Measurements from ENCODE around the gene SPATS2L.

Gene SPATS2L

DNA sequence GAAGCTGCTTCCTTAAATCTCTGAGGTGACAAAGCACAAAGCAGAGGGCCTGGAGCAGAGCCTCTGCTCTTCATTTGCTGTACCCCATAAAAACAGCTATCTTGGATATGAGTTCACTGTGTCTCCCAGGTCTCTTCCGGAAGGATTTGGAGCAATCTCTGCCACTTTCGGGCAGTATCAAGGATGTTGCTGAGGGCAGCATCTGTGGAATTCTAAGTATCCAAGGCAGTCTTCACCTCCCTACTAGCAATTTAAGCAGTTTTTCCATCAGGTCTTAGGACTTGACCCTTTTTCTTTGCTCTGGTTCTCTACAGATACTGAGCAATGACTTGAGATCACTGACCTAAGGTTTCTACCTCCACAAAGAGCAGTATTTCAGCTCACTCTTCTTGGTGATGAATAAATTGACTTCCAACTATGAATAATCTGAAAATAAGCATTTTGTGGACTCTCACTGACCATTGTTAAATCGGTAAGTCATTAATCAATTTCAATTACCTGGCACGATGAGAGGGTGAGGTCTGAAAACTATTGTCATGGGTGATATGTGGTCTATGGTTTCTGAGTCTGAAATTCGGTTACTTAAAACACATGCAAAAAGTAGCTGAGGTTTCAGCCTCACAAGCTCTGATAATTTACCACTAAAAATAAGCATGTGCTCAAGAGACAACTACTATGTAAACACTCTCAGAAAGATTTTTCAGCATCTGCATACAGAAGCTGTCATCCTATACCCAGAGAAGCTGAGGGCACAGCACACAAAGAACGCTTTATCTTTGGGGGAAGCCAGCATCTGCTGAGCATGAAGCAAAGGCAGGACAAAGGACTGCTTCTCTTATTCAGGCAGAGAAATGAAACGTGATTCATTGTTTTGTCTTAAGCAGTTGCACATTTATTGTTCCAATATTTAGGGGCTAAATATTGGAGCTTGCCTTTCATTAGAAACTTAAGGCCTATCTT lies 32.1 kb upstream of the SPATS2L start:
- POLR2A ChIA-PET = no interaction called here

More for the DNA sequence above, 32.1 kb upstream of the SPATS2L start:
- no peaks in the 10 kb centered on the region for H3K4me1 ChIP-seq (ENCODE audit: control insufficient read depth, insufficient read depth, low read length)
- CTCF ChIA-PET = no interaction called here
- no peak for TF ChIP-seq ZNF114 (tag by site-specific recombination; IDR thresholded peaks at IDR 0.05)
- no peak for TF ChIP-seq ZNF473 (tag by site-specific recombination; IDR thresholded peaks at IDR 0.05)
- no peak for TF ChIP-seq ZNF174 (tag by site-specific recombination; IDR thresholded peaks at IDR 0.05)
- TF ChIP-seq ZNF626 (tag by site-specific recombination; IDR thresholded peaks at IDR 0.05) = no peak
- no peak for TF ChIP-seq ZNF169 (tag by site-specific recombination; IDR thresholded peaks at IDR 0.05)
- TF ChIP-seq ZNF529 (tag by site-specific recombination; IDR thresholded peaks at IDR 0.05; ENCODE audit: insufficient replicate concordance) = no peak
- TF ChIP-seq ZNF184 (tag by site-specific recombination; IDR thresholded peaks at IDR 0.05) = no peak
- TF ChIP-seq ZNF211 (tag by site-specific recombination; IDR thresholded peaks at IDR 0.05; ENCODE audit: low read depth) = no peak
- no peak for TF ChIP-seq KLF10 (tag by site-specific recombination; IDR thresholded peaks at IDR 0.05)
- TF ChIP-seq HIC1 (tag by site-specific recombination; IDR thresholded peaks at IDR 0.05) = no peak
- no peak for TF ChIP-seq ZSCAN18 (tag by site-specific recombination; IDR thresholded peaks at IDR 0.05)
- TF ChIP-seq ZNF501 (tag by site-specific recombination; IDR thresholded peaks at IDR 0.05) = no peak
- TF ChIP-seq SETDB1 (IDR thresholded peaks at IDR 0.05; ENCODE audit: insufficient read length, low read length) = no peak
- no peak for TF ChIP-seq ZFHX2 (tag by site-specific recombination; conservative IDR thresholded peaks at IDR 0.05)
- TF ChIP-seq, protein P1, sequence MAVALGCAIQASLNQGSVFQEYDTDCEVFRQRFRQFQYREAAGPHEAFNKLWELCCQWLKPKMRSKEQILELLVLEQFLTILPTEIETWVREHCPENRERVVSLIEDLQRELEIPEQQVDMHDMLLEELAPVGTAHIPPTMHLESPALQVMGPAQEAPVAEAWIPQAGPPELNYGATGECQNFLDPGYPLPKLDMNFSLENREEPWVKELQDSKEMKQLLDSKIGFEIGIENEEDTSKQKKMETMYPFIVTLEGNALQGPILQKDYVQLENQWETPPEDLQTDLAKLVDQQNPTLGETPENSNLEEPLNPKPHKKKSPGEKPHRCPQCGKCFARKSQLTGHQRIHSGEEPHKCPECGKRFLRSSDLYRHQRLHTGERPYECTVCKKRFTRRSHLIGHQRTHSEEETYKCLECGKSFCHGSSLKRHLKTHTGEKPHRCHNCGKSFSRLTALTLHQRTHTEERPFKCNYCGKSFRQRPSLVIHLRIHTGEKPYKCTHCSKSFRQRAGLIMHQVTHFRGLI (tag by site-specific recombination; IDR thresholded peaks at IDR 0.05) = no peak
- no peak for TF ChIP-seq ZNF645 (tag by site-specific recombination; IDR thresholded peaks at IDR 0.05)
- no peak for TF ChIP-seq ZNF302 (tag by site-specific recombination; IDR thresholded peaks at IDR 0.05; ENCODE audit: low read depth)
- TF ChIP-seq, protein P2, sequence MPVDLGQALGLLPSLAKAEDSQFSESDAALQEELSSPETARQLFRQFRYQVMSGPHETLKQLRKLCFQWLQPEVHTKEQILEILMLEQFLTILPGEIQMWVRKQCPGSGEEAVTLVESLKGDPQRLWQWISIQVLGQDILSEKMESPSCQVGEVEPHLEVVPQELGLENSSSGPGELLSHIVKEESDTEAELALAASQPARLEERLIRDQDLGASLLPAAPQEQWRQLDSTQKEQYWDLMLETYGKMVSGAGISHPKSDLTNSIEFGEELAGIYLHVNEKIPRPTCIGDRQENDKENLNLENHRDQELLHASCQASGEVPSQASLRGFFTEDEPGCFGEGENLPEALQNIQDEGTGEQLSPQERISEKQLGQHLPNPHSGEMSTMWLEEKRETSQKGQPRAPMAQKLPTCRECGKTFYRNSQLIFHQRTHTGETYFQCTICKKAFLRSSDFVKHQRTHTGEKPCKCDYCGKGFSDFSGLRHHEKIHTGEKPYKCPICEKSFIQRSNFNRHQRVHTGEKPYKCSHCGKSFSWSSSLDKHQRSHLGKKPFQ (tag by site-specific recombination; IDR thresholded peaks at IDR 0.05) = no peak
- no peak overlapping the region for H3K27ac ChIP-seq (ENCODE audit: extremely low read depth, low read depth, low read length)
- H3K9me3 ChIP-seq (ENCODE audit: control insufficient read depth, insufficient read depth, low read depth, low read length) = no peaks in the 10 kb centered on the region
- no peaks in the 10 kb centered on the region for H3K36me3 ChIP-seq (ENCODE audit: control insufficient read depth in 2 of 2, insufficient read depth in 1 of 2, low read length in 2 of 2)
- H3K4me3 ChIP-seq (ENCODE audit: low read depth, low read length) = no peak overlapping the region

Data from HEK293 (cell line).